K562 (cell line): ENCODE data around the gene TMEM191C. TPM values are rescaled to one million over a fixed set of nuclear protein-coding genes. Genes with fewer than 3 reads are reported as not detected.
"Not testable (repeated sequence)": the region's sequence is repeated elsewhere in the genome, so short reads cannot be mapped to it uniquely, and the experiment has no call there.

Experiments used
- ATAC-seq: fragments of 200-7000 bp; cut with Tn5 transposase; 3 replicates; pipeline ENCODE4 v1.9.1; 2020; ENCODE audit warnings: moderate library complexity
- BruUV-seq: library from RNA; stranded (reverse); fragments of 400-500 nt; replicated peaks from 2 replicates; lab custom pipeline; 2021; lab: Mats Ljungman, UMichigan
- CTCF ChIA-PET: fragments of 300-600 bp; formaldehyde crosslinking; extraction: SDS; loops from one replicate; lab custom pipeline; 2021; ENCODE audit warnings: low intra/inter-chr PET ratio; lab: Yijun Ruan, JAX
- POLR2A ChIA-PET: fragments of 300-600, 350-650 bp; sonication (Branson Sonifier 250); formaldehyde crosslinking; extraction: SDS; loops from one replicate; lab custom pipeline; 2021; ENCODE audit warnings: antibody characterized with exemption, inconsistent platforms; lab: Yijun Ruan, JAX
- DNase-seq, 4 experiments: peaks; one replicate each; pipeline versions ENCODE4 v3.0.0 to v3.0.0-alpha.2; 2011 to 2018; ENCODE audit warnings: low spot score in 3 of 4, mixed read lengths in 3 of 4; ENCODE audit errors: extremely low read depth in 1 of 4
- FAIRE-seq: peaks from 2 replicates; lab custom pipeline; 2011; peaks lifted over from hg19 to GRCh38; lab: Jason Lieb, UNC
- H2AFZ ChIP-seq: 2 replicates; pipeline ENCODE4 v1.6.0; 2011; ENCODE audit warnings: low read depth, low read length, control low read depth, inconsistent platforms
- H3K27ac ChIP-seq: fragments of 200-600 bp; 3 replicates; pipeline ENCODE4 v1.8.0; 2011; ENCODE audit warnings: low read depth, mild to moderate bottlenecking, control low read depth, inconsistent platforms, low read length, moderate library complexity, mixed read lengths; ENCODE audit errors: extremely low read depth
- H3K27me3 ChIP-seq, 2 experiments: fragments of 300-600 bp in 1 of 2; 2 replicates in 1 of 2; 3 replicates in 1 of 2; pipeline versions ENCODE4 v1.6.0 to v1.8.0; 2011; ENCODE audit warnings: inconsistent platforms in 2 of 2, low read length in 2 of 2, mild to moderate bottlenecking in 1 of 2, mixed read lengths in 1 of 2, moderate library complexity in 1 of 2; ENCODE audit not compliant: control insufficient read depth in 2 of 2, insufficient read depth in 2 of 2
- H3K36me3 ChIP-seq: fragments of 300-600 bp; 3 replicates; pipeline ENCODE4 v1.8.0; 2011; ENCODE audit warnings: mild to moderate bottlenecking, low read length, inconsistent platforms; ENCODE audit not compliant: control insufficient read depth, insufficient read depth
- H3K4me1 ChIP-seq, 2 experiments: fragments of 200-600 bp in 1 of 2; replicated peaks in 1 of 2; 2 replicates in 1 of 2; 3 replicates in 1 of 2; pipeline versions ENCODE4 v1.5.1 to v1.8.0; 2011; ENCODE audit warnings: inconsistent platforms in 2 of 2, low read length in 2 of 2, mild to moderate bottlenecking in 1 of 2, mixed read lengths in 1 of 2, moderate library complexity in 1 of 2; ENCODE audit not compliant: control insufficient read depth in 2 of 2, insufficient read depth in 2 of 2
- H3K4me2 ChIP-seq: 2 replicates; pipeline ENCODE4 v1.6.1; 2011; ENCODE audit warnings: low read length, control low read depth, inconsistent platforms, mixed read lengths; ENCODE audit not compliant: insufficient read depth
- H3K4me3 ChIP-seq: fragments of 200-600 bp; sonication (generic), shearing (Covaris generic); 2 replicates; pipeline ENCODE4 v1.5.1; 2016; ENCODE audit warnings: control low read depth, inconsistent platforms
- H3K79me2 ChIP-seq: fragments of 200-600 bp; 3 replicates; pipeline ENCODE4 v1.8.0; 2011; ENCODE audit warnings: low read length, inconsistent platforms; ENCODE audit not compliant: control insufficient read depth, insufficient read depth
- H3K9ac ChIP-seq, 2 experiments: 2 replicates each; pipeline versions ENCODE4 v1.6.0 to v1.6.1; 2011; ENCODE audit warnings: low read depth in 2 of 2, low read length in 2 of 2, control low read depth in 1 of 2, inconsistent platforms in 1 of 2, mild to moderate bottlenecking in 1 of 2, mixed read lengths in 1 of 2; ENCODE audit not compliant: insufficient read depth in 1 of 2
- H3K9me1 ChIP-seq: one replicate; pipeline ENCODE4 v1.6.0; 2011; ENCODE audit warnings: inconsistent platforms, mild to moderate bottlenecking, low read length, moderate library complexity; ENCODE audit not compliant: control insufficient read depth, insufficient read depth
- H3K9me3 ChIP-seq: replicated peaks from 2 replicates; pipeline ENCODE4 v1.5.1; 2011; ENCODE audit warnings: low read depth, low read length, inconsistent platforms; ENCODE audit not compliant: control insufficient read depth, insufficient read depth
- H4K20me1 ChIP-seq: replicated peaks from 2 replicates; pipeline ENCODE4 v1.6.1; 2011; ENCODE audit warnings: low read length, inconsistent platforms, mixed read lengths; ENCODE audit not compliant: control insufficient read depth, insufficient read depth
- WGBS: fragments of 100-300 bp; shearing (Covaris generic); methylation state at CpG from one replicate; pipeline ENCODE4 v1.1.6; 2016; ENCODE audit warnings: low coverage, mixed read lengths; ENCODE audit not compliant: insufficient coverage; ENCODE audit errors: missing lambda C conversion rate; 5-methylcytosine and 5-hydroxymethylcytosine counted together
- in situ Hi-C: fragments of 300-500 bp; cut with MboI; formaldehyde crosslinking; loops from 4 replicates; pipeline ENCODE4 v1.15.0; 2018; ENCODE audit warnings: inconsistent platforms, mixed read lengths
- intact Hi-C: fragments of 100-400 bp; cut with micrococcal nuclease; formaldehyde crosslinking; loops from 2 replicates; pipeline ENCODE4 v1.14.2; 2022
- polyA plus RNA-seq, 8 experiments: library from polyadenylated mRNA; depleted of rRNA in 4 of 8; stranded (reverse) in 5 of 8; unstranded in 3 of 8; fragments of >200 nt; fragmentation: Nextera tagmentation in 2 of 8; fragmentation: Illumina TruSeq in 1 of 8; extraction: Ambion mirVana in 2 of 8; extraction: Trizol in 1 of 8; gene quantifications; 2 replicates each; pipeline versions ENCODE4 v1.2.1 to v1.2.3, GENCODE V29; 2011 to 2014; ENCODE audit warnings: inconsistent platforms in 1 of 8, missing spikeins in 1 of 8
- total RNA-seq, 7 experiments: library from RNA; depleted of rRNA in 6 of 7; stranded (reverse); fragments of >200 nt in 6 of 7; fragmentation: Illumina TruSeq in 2 of 7; extraction: Trizol in 2 of 7; gene quantifications; 2 replicates each; pipeline versions ENCODE4 v1.2.1 to v1.2.3, GENCODE V29; 2011 to 2021; ENCODE audit warnings: low replicate concordance in 1 of 7

The TMEM191C gene
- total and polyA plus RNA-seq, 9 of the 15 experiments (the other 6 are each of a cell fraction or from before 2014, with no cell fraction given), result 0.15 to 7.1 (median 1.1) TPM

DNA sequence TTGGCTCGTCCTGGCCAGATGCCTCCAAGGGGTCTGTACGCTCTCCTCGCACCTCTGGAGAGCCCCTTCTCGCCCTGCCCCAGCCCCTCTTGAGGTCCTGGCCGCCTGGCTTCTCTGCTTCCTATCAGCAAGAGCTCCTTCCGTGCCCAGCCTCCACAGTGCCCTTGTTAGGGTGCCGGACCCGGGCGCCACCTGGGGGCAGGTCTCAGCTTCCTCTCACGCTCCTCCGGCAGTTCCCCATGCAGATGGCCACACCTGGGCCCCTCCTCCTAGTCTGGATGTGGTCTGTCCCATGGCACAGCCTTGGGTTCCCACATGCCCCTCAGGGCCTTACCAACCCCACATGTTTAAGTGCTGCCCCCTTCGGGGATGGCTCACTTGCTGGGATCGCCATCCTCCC is 6.5 kb downstream of the TMEM191C start:
- H2AFZ ChIP-seq, H3K36me3 ChIP-seq, H3K4me2 ChIP-seq, H4K20me1 ChIP-seq, DNase-seq, CTCF ChIA-PET, POLR2A ChIA-PET, intact Hi-C loops, ATAC-seq, H3K27ac ChIP-seq, H3K4me1 ChIP-seq, H3K9ac ChIP-seq, H3K4me3 ChIP-seq, in situ Hi-C loops, H3K9me1 ChIP-seq, H3K27me3 ChIP-seq, H3K79me2 ChIP-seq, FAIRE-seq, BruUV-seq, H3K9me3 ChIP-seq: not testable (repeated sequence)
- WGBS, result no CpG with 5 or more reads among the region's 13 CpGs

- in situ Hi-C loops, H4K20me1 ChIP-seq, DNase-seq, H3K4me2 ChIP-seq, BruUV-seq, H3K9me1 ChIP-seq, ATAC-seq, H3K4me3 ChIP-seq, H3K9ac ChIP-seq, intact Hi-C loops, H3K27me3 ChIP-seq, POLR2A ChIA-PET, FAIRE-seq, CTCF ChIA-PET, H2AFZ ChIP-seq, H3K9me3 ChIP-seq, H3K27ac ChIP-seq, H3K4me1 ChIP-seq, H3K79me2 ChIP-seq: not testable (repeated sequence)
- 94% methylated on average over 11 of the region's 14 CpGs for WGBS
- peaks cover 10% of the 10 kb centered on the region; the same call in 1 of the 3 replicates for H3K36me3 ChIP-seq
Measured at GRCh38 chr22:21484039-21484438, 16.9 kb downstream of the TMEM191C start.
